NB4 (cell line): ENCODE results near the gene IMMP2L.

Source experiments
- DNase-seq: peaks from one replicate; pipeline ENCODE4 v3.0.0; 2010; ENCODE audit warnings: low read depth
- H3K4me3 ChIP-seq: one replicate; pipeline ENCODE4 v1.5.1; 2011; ENCODE audit warnings: mild to moderate bottlenecking, low read depth, low read length, moderate library complexity
- CTCF ChIP-seq: IDR thresholded peaks from one replicate; pipeline ENCODE4 v1.5.1; 2012; ENCODE audit warnings: low read depth, low read length
- MAX ChIP-seq: IDR thresholded peaks from 2 replicates; pipeline ENCODE4 v1.6.1; 2011; ENCODE audit warnings: low read depth, low read length
- MYC ChIP-seq: IDR thresholded peaks from 2 replicates; pipeline ENCODE4 v1.6.1; 2011; ENCODE audit warnings: low read depth, low read length
- POLR2A ChIP-seq: IDR thresholded peaks from 2 replicates; pipeline ENCODE4 v1.6.1; 2011; ENCODE audit warnings: mild to moderate bottlenecking; ENCODE audit not compliant: insufficient read length; ENCODE audit errors: extremely low read depth

Gene IMMP2L

GRCh38 chr7:110877016-110877415, 685.3 kb downstream of the IMMP2L start:
- TF ChIP-seq MYC (no peak), CTCF (no peak), MAX (no peak), POLR2A (no peak)
- DNase-seq, result no peak
- H3K4me3 ChIP-seq, result no peak overlapping the region

DNA sequence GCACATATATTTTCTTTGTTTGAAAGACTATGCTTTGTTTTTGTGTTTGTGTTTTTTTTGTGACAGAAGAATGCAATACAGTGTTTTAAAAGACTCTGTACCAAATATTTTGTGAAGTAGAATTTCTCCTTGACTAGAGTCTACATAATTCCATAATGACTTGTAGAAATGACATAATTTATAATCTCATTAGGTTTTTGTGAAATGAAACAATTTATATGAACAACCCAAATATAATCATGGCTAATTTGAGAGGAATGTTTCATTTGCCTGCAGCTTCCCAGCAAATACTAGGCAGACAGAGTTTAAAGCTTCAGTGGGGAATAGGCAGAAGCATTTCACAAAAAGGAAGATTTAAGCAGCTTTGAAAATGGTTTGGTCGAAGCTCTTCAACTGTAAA, 686.9 kb downstream of the IMMP2L start:
- no peak overlapping the region for H3K4me3 ChIP-seq
- no peak for DNase-seq
- TF ChIP-seq MYC (no peak), POLR2A (no peak), MAX (no peak), CTCF (no peak)

DNA sequence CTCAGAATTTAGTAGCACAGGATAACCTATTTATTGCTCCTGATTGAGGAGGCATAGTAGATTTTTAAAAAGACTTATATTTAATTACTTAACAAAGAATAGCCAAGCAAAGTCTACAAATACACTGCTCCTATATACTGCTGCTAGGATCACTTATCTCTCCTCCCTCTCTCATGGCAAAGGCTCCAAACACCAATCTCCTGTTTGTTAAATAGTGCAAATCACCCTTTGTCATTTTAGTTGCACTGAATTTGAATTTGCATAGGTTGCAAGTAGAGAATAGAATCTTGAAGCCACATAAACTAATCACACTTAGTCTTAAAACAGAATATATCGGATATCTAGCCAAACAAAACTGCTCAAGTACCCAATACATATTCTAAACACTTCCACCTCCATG, 690.4 kb downstream of the IMMP2L start:
- no peak for TF ChIP-seq MAX
- no peak for TF ChIP-seq MYC
- TF ChIP-seq POLR2A, result no peak
- TF ChIP-seq CTCF, result no peak
- no peak for DNase-seq
- H3K4me3 ChIP-seq, result no peak overlapping the region

DNA sequence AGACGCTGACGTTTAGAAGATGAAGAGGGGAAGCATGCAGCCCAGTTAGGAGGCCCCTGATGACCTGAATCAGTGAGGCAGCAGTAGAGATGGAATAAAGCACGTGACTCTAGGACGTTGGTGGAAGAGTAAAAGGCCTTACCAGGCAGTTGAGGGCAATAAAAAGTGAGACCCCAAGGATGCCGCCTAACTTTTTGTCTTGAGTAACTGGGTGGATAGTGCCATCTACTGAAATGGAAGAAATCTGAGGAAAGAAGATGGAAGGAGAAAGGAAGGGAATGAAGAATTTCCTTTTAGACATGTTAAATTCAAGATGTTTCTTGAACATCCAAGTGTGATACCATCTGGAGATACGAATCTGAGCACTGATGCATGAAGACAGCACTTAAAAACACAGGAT, 691.4 kb downstream of the IMMP2L start:
- DNase-seq, result no peak
- H3K4me3 ChIP-seq, result no peak overlapping the region
- no peak for TF ChIP-seq POLR2A
- no peak for TF ChIP-seq CTCF
- TF ChIP-seq MYC, result no peak
- no peak for TF ChIP-seq MAX

- H3K4me3 ChIP-seq, result no peak overlapping the region
- TF ChIP-seq MYC, result no peak
- no peak for TF ChIP-seq CTCF
- no peak for TF ChIP-seq POLR2A
- no peak for DNase-seq
Observed at GRCh38 chr7:110868458-110868857, 693.8 kb downstream of the IMMP2L start.

- H3K4me3 ChIP-seq, result no peak overlapping the region
- TF ChIP-seq MAX (no peak), CTCF (no peak), POLR2A (no peak), MYC (no peak)
- no peak for DNase-seq
Observed at GRCh38 chr7:110867771-110868170, 694.5 kb downstream of the IMMP2L start.
